ENCODE data around the gene LRP2. TPM values are rescaled to one million over a fixed set of nuclear protein-coding genes. Genes with fewer than 3 reads are reported as not detected.

Gene LRP2
- total and polyA plus RNA-seq, 8 donors: 0.06 to 0.08 TPM; not detected in 6

DNA sequence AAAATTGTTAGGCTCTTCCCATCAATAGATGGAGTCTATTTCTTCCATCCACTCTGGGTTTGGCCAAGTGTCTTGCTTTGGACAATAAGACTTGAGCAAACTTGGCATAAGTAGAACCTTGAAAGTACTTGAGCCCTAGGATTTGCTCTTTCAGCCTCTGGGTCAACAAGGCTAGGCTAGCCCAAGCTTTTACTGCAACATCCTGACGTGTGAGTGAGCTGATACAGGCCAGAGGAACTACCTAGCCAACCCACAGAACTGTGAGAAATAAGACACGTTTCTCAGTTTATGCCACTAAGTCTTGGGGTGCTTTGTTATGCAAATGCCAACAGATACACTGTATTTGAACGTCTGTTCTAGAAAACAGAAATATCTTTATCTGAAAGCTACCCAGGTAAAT, 71.9 kb downstream of the LRP2 start:
- no peak for ATAC-seq

DNA sequence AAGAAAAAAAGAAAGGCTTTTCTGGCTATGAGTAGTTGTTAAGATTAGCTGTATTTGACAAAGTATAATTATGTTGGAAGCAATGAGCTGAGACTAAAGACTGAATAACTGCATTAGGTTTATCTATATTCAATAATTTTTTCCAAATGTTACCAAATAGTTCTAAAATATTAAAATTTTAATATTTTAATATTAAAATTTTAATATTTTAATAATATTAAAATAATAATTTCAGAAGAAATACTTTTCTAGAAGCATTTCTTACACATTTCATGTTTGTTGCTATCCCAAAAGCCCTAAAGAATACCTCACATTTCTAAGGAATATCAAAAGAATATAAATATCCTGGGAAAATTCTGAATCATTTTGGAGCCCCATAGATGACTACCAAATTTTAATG, 74.7 kb downstream of the LRP2 start:
- TF ChIP-seq, protein P1, sequence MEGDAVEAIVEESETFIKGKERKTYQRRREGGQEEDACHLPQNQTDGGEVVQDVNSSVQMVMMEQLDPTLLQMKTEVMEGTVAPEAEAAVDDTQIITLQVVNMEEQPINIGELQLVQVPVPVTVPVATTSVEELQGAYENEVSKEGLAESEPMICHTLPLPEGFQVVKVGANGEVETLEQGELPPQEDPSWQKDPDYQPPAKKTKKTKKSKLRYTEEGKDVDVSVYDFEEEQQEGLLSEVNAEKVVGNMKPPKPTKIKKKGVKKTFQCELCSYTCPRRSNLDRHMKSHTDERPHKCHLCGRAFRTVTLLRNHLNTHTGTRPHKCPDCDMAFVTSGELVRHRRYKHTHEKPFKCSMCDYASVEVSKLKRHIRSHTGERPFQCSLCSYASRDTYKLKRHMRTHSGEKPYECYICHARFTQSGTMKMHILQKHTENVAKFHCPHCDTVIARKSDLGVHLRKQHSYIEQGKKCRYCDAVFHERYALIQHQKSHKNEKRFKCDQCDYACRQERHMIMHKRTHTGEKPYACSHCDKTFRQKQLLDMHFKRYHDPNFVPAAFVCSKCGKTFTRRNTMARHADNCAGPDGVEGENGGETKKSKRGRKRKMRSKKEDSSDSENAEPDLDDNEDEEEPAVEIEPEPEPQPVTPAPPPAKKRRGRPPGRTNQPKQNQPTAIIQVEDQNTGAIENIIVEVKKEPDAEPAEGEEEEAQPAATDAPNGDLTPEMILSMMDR (IDR thresholded peaks at IDR 0.05): no peak
- Histone ChIP-seq H3K27ac (no peak overlapping the region), H3K36me3 (no peaks in the 10 kb centered on the region), H3K4me1 (no peaks in the 10 kb centered on the region), H3K9me3 (no peaks in the 10 kb centered on the region), H3K4me3 (no peak overlapping the region), H3K27me3 (no peaks in the 10 kb centered on the region)
- ATAC-seq (no peak), FAIRE-seq (no peak), DNase-seq (no peak)
- intact Hi-C loops (cut with DNase I): no loop called here

More for the DNA sequence above, 71.9 kb downstream of the LRP2 start:
- TF ChIP-seq, protein P1 (IDR thresholded peaks at IDR 0.05): no peak
- no peaks in the 10 kb centered on the region for H3K36me3 ChIP-seq
- no peak overlapping the region for H3K4me3 ChIP-seq
- intact Hi-C loops (cut with DNase I): no loop called here
- no peaks in the 10 kb centered on the region for H3K4me1 ChIP-seq
- no peaks in the 10 kb centered on the region for H3K9me3 ChIP-seq
- 52 to 59% methylated on average over 3 of the region's 3 CpGs for WGBS, 2 donors
- DNase-seq (no peak), FAIRE-seq (no peak)
- no peaks in the 10 kb centered on the region for H3K27me3 ChIP-seq
- no peak overlapping the region for H3K27ac ChIP-seq

DNA sequence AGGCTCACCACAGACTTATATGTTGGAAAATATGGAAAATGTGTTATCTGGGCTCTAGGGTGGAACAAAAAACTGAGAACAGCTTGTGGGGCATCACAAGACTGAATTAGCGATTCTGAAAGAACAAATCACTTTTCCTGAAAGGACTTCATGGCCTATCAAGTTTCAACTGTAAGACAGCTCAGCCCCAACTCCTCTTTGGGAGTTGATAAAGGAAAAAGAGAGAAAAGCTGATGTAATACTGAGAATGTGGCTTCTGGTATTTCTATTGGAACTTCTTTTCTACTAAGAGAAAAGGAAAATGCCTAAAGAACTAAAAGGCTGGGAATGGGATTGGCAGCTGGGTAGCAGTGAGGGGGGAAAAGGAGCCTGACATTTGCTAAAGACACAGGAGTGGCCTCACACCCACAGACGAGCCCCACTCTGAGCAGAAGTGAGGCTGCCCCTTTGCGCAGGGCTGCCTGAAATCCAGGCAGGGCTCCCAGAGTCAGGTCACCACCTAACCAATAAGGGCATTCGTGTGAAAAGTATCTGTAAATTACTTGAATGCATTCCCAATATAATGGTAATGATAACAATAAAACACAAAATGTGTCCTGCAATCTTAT, 75.6 kb downstream of the LRP2 start:
- no peak overlapping the region for H3K4me3 ChIP-seq
- H3K27me3 ChIP-seq: no peaks in the 10 kb centered on the region
- intact Hi-C loops (cut with DNase I): no loop called here
- H3K9me3 ChIP-seq: no peaks in the 10 kb centered on the region
- no peaks in the 10 kb centered on the region for H3K4me1 ChIP-seq
- DNase-seq (no peak), FAIRE-seq (no peak), ATAC-seq (no peak)
- TF ChIP-seq, protein P1 (IDR thresholded peaks at IDR 0.05): no peak
- no peaks in the 10 kb centered on the region for H3K36me3 ChIP-seq
- WGBS, 2 donors: 82 to 83% methylated on average over 4 of the region's 4 CpGs
- no peak overlapping the region for H3K27ac ChIP-seq

DNA sequence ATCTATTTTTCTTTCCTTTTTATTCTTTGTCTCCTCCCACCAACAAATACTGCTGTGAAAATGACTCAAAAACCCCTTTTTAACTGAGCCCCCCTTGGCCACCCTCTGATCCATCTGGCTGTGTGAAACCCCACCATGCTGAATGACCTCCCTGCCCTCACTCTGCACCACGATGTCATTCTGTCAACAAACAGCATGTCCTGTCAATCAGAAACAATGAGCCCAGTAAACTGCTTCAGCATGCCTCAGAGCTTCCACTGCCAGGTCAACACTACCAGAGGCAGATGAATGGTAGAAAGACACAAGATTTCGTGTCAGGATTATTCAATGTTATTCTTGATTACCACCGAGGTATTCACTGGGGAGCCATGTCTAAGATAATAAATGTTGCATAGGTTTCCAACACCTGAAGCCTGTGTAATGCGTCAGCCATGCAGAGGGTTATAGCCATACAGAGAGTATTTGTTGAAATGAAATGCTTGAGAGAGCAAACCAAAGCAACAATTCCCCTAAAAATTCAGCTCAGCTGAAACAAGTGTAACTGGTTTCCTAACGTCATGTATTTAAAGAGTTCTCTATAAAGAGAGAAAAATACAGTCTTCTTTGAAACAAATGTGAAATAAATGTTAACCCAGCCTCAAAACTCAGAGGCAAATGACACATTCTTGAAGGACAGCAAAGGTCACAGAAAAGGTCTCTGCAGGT, 76.7 kb downstream of the LRP2 start:
- Histone ChIP-seq H3K27ac (no peak overlapping the region), H3K27me3 (no peaks in the 10 kb centered on the region), H3K4me1 (no peaks in the 10 kb centered on the region), H3K4me3 (no peak overlapping the region), H3K9me3 (no peaks in the 10 kb centered on the region), H3K36me3 (no peaks in the 10 kb centered on the region)
- DNase-seq (no peak), FAIRE-seq (no peak), ATAC-seq (no peak)
- 42% methylated on average over 5 of the region's 5 CpGs for WGBS, 2 donors
- TF ChIP-seq, protein P1 (IDR thresholded peaks at IDR 0.05): no peak
- intact Hi-C loops (cut with DNase I): no loop called here

DNA sequence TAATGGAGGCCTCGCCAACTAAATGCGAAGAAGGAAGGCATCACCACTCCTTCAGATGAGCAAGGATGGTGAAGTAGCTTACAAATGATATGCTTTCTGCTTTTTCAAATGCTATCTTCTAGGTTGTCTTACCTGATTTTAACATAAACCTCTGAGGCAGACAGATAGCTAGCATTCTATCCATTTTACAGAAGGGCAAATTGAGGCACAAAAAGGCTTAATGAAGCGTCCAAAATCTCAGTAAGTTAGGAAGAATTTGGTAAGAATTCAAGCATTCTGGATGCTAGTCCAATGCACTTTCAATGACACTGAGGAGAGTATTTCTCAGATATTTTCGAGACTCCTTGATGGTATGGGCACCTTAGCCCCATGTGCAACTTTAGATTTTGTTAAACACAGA, 81.8 kb downstream of the LRP2 start:
- Histone ChIP-seq H3K27me3 (peaks cover 0 to 4% (median 0%) of the 10 kb centered on the region in 4 donors), H3K27ac (no peak overlapping the region), H3K4me1 (no peaks in the 10 kb centered on the region), H3K4me3 (no peak overlapping the region), H3K36me3 (no peaks in the 10 kb centered on the region), H3K9me3 (no peaks in the 10 kb centered on the region)
- DNase-seq: no peak
- 78 to 83% methylated on average over 4 of the region's 4 CpGs for WGBS, 2 donors
- TF ChIP-seq, protein P1 (IDR thresholded peaks at IDR 0.05): no peak
- no peak for FAIRE-seq
- intact Hi-C loops (cut with DNase I): no loop called here
- no peak for ATAC-seq

Measured in pancreas (tissue), 10 donors.